Trophoblast cell (in vitro differentiated cells and primary cell): ENCODE measurements around the gene ZBTB24.

Experiments
- DNase-seq, 2 donors: peaks; one replicate each; pipeline ENCODE4 v3.0.0-alpha.2; 2016
- H2AFZ ChIP-seq: 2 replicates; pipeline ENCODE4 v1.6.1; 2013; ENCODE audit warnings: low read length, moderate library complexity, mild to moderate bottlenecking; ENCODE audit not compliant: insufficient read depth, poor library complexity
- H2AK5ac ChIP-seq: 2 replicates; pipeline ENCODE4 v1.6.1; 2013; ENCODE audit warnings: mild to moderate bottlenecking, low read length
- H2BK120ac ChIP-seq: 2 replicates; pipeline ENCODE4 v1.6.1; 2013; ENCODE audit warnings: low read length, mild to moderate bottlenecking, moderate library complexity; ENCODE audit not compliant: insufficient read depth, poor library complexity
- H2BK12ac ChIP-seq: 2 replicates; pipeline ENCODE4 v1.6.1; 2013; ENCODE audit warnings: mild to moderate bottlenecking, low read length, moderate library complexity
- H2BK5ac ChIP-seq: 2 replicates; pipeline ENCODE4 v1.6.1; 2013; ENCODE audit warnings: low read length, low read depth, moderate library complexity, mild to moderate bottlenecking; ENCODE audit not compliant: poor library complexity
- H3K14ac ChIP-seq: 2 replicates; pipeline ENCODE4 v1.6.1; 2013; ENCODE audit warnings: mild to moderate bottlenecking, low read length
- H3K18ac ChIP-seq: 2 replicates; pipeline ENCODE4 v1.6.1; 2013; ENCODE audit warnings: mild to moderate bottlenecking, low read length
- H3K23ac ChIP-seq: 2 replicates; pipeline ENCODE4 v1.6.1; 2013; ENCODE audit warnings: low read length
- H3K27ac ChIP-seq: 2 replicates; pipeline ENCODE4 v1.5.1; 2013; ENCODE audit warnings: low read depth, mild to moderate bottlenecking, inconsistent platforms, low read length, moderate library complexity
- H3K27me3 ChIP-seq: 2 replicates; pipeline ENCODE4 v1.6.1; 2013; ENCODE audit warnings: inconsistent platforms, mild to moderate bottlenecking, low read length, moderate library complexity; ENCODE audit not compliant: insufficient read depth
- H3K36me3 ChIP-seq, 2 experiments: 1 replicate in 1 of 2; 2 replicates in 1 of 2; pipeline ENCODE4 v1.6.1; 2013; ENCODE audit warnings: low read length in 2 of 2, mild to moderate bottlenecking in 2 of 2, moderate library complexity in 1 of 2; ENCODE audit not compliant: insufficient read depth in 2 of 2, control insufficient read depth in 1 of 2
- H3K4ac ChIP-seq: 2 replicates; pipeline ENCODE4 v1.6.1; 2013; ENCODE audit warnings: low read depth, mild to moderate bottlenecking, low read length, moderate library complexity
- H3K4me1 ChIP-seq, 2 experiments: 1 replicate in 1 of 2; 2 replicates in 1 of 2; pipeline ENCODE4 v1.6.1; 2013; ENCODE audit warnings: low read length in 2 of 2, mild to moderate bottlenecking in 2 of 2, moderate library complexity in 1 of 2; ENCODE audit not compliant: insufficient read depth in 2 of 2, control insufficient read depth in 1 of 2
- H3K4me2 ChIP-seq: 2 replicates; pipeline ENCODE4 v1.6.1; 2013; ENCODE audit warnings: inconsistent platforms, mild to moderate bottlenecking, low read length, moderate library complexity
- H3K4me3 ChIP-seq: 2 replicates; pipeline ENCODE4 v1.5.1; 2013; ENCODE audit warnings: mild to moderate bottlenecking, low read depth, low read length, inconsistent platforms
- H3K79me1 ChIP-seq: one replicate; pipeline ENCODE4 v1.6.1; 2013; ENCODE audit warnings: low read length
- H3K79me2 ChIP-seq: 2 replicates; pipeline ENCODE4 v1.6.1; 2013; ENCODE audit warnings: low read length, mild to moderate bottlenecking; ENCODE audit not compliant: control insufficient read depth, insufficient read depth, poor library complexity
- H3K9ac ChIP-seq: 2 replicates; pipeline ENCODE4 v1.6.1; 2013; ENCODE audit warnings: mild to moderate bottlenecking, low read length
- H3K9me3 ChIP-seq: 2 replicates; pipeline ENCODE4 v1.6.1; 2013; ENCODE audit warnings: low read depth, mild to moderate bottlenecking, control low read depth, inconsistent platforms, low read length; ENCODE audit not compliant: insufficient read depth
- H4K12ac ChIP-seq: 2 replicates; pipeline ENCODE4 v1.6.1; 2013; ENCODE audit warnings: low read depth, mild to moderate bottlenecking, low read length, moderate library complexity
- H4K8ac ChIP-seq: 2 replicates; pipeline ENCODE4 v1.6.1; 2013; ENCODE audit warnings: low read depth, mild to moderate bottlenecking, low read length, moderate library complexity
- H4K91ac ChIP-seq: one replicate; pipeline ENCODE4 v1.6.1; 2013; ENCODE audit warnings: low read depth, mild to moderate bottlenecking, low read length, moderate library complexity
- WGBS: extraction: QIAGEN DNeasy Blood & Tissue Kit; methylation state at CpG from one replicate; pipeline ENCODE4 v1.1.7; 2013; ENCODE audit warnings: missing lambda C conversion rate; ENCODE audit not compliant: insufficient read length, insufficient coverage; ENCODE audit errors: extremely low coverage; 5-methylcytosine and 5-hydroxymethylcytosine counted together

ZBTB24 gene

GRCh38 chr6:109498052-109498451, 15.0 kb upstream of the ZBTB24 start:
- Histone ChIP-seq H2BK5ac (no peak overlapping the region), H3K14ac (no peak overlapping the region), H2BK12ac (no peak overlapping the region), H4K91ac (no peak overlapping the region), H3K36me3 (no peaks in the 10 kb centered on the region), H4K8ac (no peak overlapping the region), H3K9me3 (peaks cover 2% of the 10 kb centered on the region), H2AFZ (no peak overlapping the region), H2BK120ac (no peak overlapping the region), H3K4me2 (no peak overlapping the region), H3K27ac (no peak overlapping the region), H3K79me1 (no peaks in the 10 kb centered on the region), H3K9ac (no peak overlapping the region), H2AK5ac (no peak overlapping the region), H3K4me1 (no peaks in the 10 kb centered on the region), H3K23ac (no peak overlapping the region), H3K4me3 (no peak overlapping the region), H3K18ac (no peak overlapping the region), H3K79me2 (no peaks in the 10 kb centered on the region), H3K4ac (no peak overlapping the region), H3K27me3 (no peaks in the 10 kb centered on the region), H4K12ac (no peak overlapping the region)
- 100% methylated on average over 1 of the region's 4 CpGs for WGBS
- no peak for DNase-seq

- H3K9ac ChIP-seq = no peak overlapping the region
- no peak overlapping the region for H3K4me2 ChIP-seq
- no peak overlapping the region for H2AFZ ChIP-seq
- no peak overlapping the region for H3K27ac ChIP-seq
- H4K12ac ChIP-seq = no peak overlapping the region
- H3K36me3 ChIP-seq = no peaks in the 10 kb centered on the region
- H4K91ac ChIP-seq = no peak overlapping the region
- no peak overlapping the region for H3K14ac ChIP-seq
- no peak overlapping the region for H2BK120ac ChIP-seq
- H3K18ac ChIP-seq = no peak overlapping the region
- H2AK5ac ChIP-seq = no peak overlapping the region
- no peak overlapping the region for H4K8ac ChIP-seq
- H3K4ac ChIP-seq = no peak overlapping the region
- peaks cover 2% of the 10 kb centered on the region for H3K9me3 ChIP-seq
- no peaks in the 10 kb centered on the region for H3K4me1 ChIP-seq
- no peak for DNase-seq
- no peak overlapping the region for H2BK5ac ChIP-seq
- no peak overlapping the region for H2BK12ac ChIP-seq
- H3K27me3 ChIP-seq = no peaks in the 10 kb centered on the region
- no peaks in the 10 kb centered on the region for H3K79me1 ChIP-seq
- no peak overlapping the region for H3K4me3 ChIP-seq
- H3K79me2 ChIP-seq = no peaks in the 10 kb centered on the region
- WGBS = 100% methylated on average over 1 of the region's 9 CpGs
- H3K23ac ChIP-seq = no peak overlapping the region
Measured at GRCh38 chr6:109496036-109496772, 13.2 kb upstream of the ZBTB24 start.

DNA sequence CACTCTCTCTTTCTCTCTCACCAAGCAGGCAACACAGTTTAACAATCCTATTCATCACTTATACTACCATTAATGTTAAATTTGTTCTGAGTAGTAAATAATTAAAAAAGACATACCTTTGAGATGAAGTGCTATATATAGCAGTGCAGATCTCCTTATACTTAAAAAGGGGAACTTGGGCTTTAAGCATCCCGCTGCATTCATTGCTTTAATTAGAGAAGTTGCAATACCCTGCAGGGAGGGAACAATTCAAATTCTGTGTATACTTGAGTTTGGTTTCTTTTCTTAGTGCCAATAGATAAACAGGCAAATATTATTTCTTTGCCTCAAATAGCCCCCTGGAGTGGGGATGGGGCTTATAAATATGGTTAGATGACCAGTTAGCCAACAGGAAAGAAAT, 10.8 kb upstream of the ZBTB24 start:
- H3K79me1 ChIP-seq = no peaks in the 10 kb centered on the region
- H3K4ac ChIP-seq = no peak overlapping the region
- no peak overlapping the region for H4K8ac ChIP-seq
- no peak overlapping the region for H4K91ac ChIP-seq
- no peak overlapping the region for H3K4me3 ChIP-seq
- DNase-seq = no peak
- H3K27me3 ChIP-seq = no peaks in the 10 kb centered on the region
- peaks cover 2% of the 10 kb centered on the region for H3K9me3 ChIP-seq
- no peak overlapping the region for H3K14ac ChIP-seq
- H4K12ac ChIP-seq = no peak overlapping the region
- no peak overlapping the region for H3K23ac ChIP-seq
- no peaks in the 10 kb centered on the region for H3K79me2 ChIP-seq
- no peak overlapping the region for H2BK5ac ChIP-seq
- no peaks in the 10 kb centered on the region for H3K36me3 ChIP-seq
- H3K4me2 ChIP-seq = no peak overlapping the region
- no peaks in the 10 kb centered on the region for H3K4me1 ChIP-seq
- no peak overlapping the region for H2AK5ac ChIP-seq
- H2BK12ac ChIP-seq = no peak overlapping the region
- H2BK120ac ChIP-seq = no peak overlapping the region
- H3K9ac ChIP-seq = no peak overlapping the region
- WGBS = no CpG with 5 or more reads among the region's 1 CpG
- H3K27ac ChIP-seq = no peak overlapping the region
- H2AFZ ChIP-seq = no peak overlapping the region
- no peak overlapping the region for H3K18ac ChIP-seq

- Histone ChIP-seq H3K4ac (no peak overlapping the region), H3K4me1 (no peaks in the 10 kb centered on the region), H4K8ac (no peak overlapping the region), H2BK5ac (no peak overlapping the region), H3K9me3 (no peaks in the 10 kb centered on the region), H4K91ac (no peak overlapping the region), H3K4me3 (no peak overlapping the region), H3K4me2 (no peak overlapping the region), H3K79me2 (no peaks in the 10 kb centered on the region), H3K14ac (no peak overlapping the region), H2AK5ac (no peak overlapping the region), H2BK12ac (no peak overlapping the region), H3K23ac (no peak overlapping the region), H2BK120ac (no peak overlapping the region), H3K9ac (no peak overlapping the region), H2AFZ (no peak overlapping the region), H4K12ac (no peak overlapping the region), H3K18ac (no peak overlapping the region), H3K27me3 (no peaks in the 10 kb centered on the region), H3K36me3 (no peaks in the 10 kb centered on the region), H3K79me1 (no peaks in the 10 kb centered on the region), H3K27ac (no peak overlapping the region)
- no peak for DNase-seq
- WGBS = no CpG with 5 or more reads among the region's 5 CpGs
Measured at GRCh38 chr6:109491207-109491938, 8.4 kb upstream of the ZBTB24 start.
